ENCODE measurements around the gene SPNS1.

GRCh38 chr16:28998837-28999236 lies 24.3 kb downstream of the SPNS1 start:
- TF ChIP-seq CTCF (IDR thresholded peaks at IDR 0.05; ENCODE audit: low read length) (no peak), EZH2 (IDR thresholded peaks at IDR 0.05; ENCODE audit: borderline replicate concordance, low read length) (no peak)
